ENCODE data around the gene COL27A1.

GRCh38 chr9:114334490-114334889, 179.2 kb downstream of the COL27A1 start:
- TF ChIP-seq CTCF (IDR thresholded peaks at IDR 0.05) (no peak), EP300 (IDR thresholded peaks at IDR 0.05) (no peak)
